Fibroblast of lung (primary cell): ENCODE results near the gene MAP3K6. TPM values are rescaled to one million over a fixed set of nuclear protein-coding genes. Genes with fewer than 3 reads are reported as not detected.
A peak's percentile ranks its signal among the peaks of the same experiment; 100 is the strongest.

ENCODE experiments used
- DNase-seq, 2 donors: peaks; one replicate each; pipeline versions ENCODE4 v3.0.0 to v3.0.0-alpha.2; 2010; ENCODE audit warnings: low read depth in 2 of 2
- H2AFZ ChIP-seq: 2 replicates; pipeline ENCODE4 v1.5.1; 2012; ENCODE audit warnings: low read length, control low read depth, inconsistent platforms
- H3K27ac ChIP-seq: 2 replicates; pipeline ENCODE4 v1.5.1; 2011; ENCODE audit warnings: low read length, control low read depth; ENCODE audit not compliant: insufficient read depth
- H3K27me3 ChIP-seq: 2 replicates; pipeline ENCODE4 v1.5.1; 2011; ENCODE audit warnings: mild to moderate bottlenecking, low read length; ENCODE audit not compliant: control insufficient read depth, insufficient read depth
- H3K36me3 ChIP-seq: 2 replicates; pipeline ENCODE4 v1.5.1; 2011; ENCODE audit warnings: low read length; ENCODE audit not compliant: control insufficient read depth, insufficient read depth
- H3K4me1 ChIP-seq: 2 replicates; pipeline ENCODE4 v1.5.1; 2011; ENCODE audit warnings: low read length; ENCODE audit not compliant: control insufficient read depth, insufficient read depth; ENCODE audit errors: extremely low read depth
- H3K4me2 ChIP-seq: 2 replicates; pipeline ENCODE4 v1.5.1; 2011; ENCODE audit warnings: low read length, control low read depth; ENCODE audit not compliant: insufficient read depth; ENCODE audit errors: extremely low read depth
- H3K4me3 ChIP-seq, 4 experiments: fragments of 200-600 bp in 1 of 4; sonication (generic) in 1 of 4; replicated peaks in 1 of 4; 2 replicates each; pipeline ENCODE4 v1.5.1; 2011 to 2016; ENCODE audit warnings: low read length in 4 of 4, low read depth in 3 of 4, mild to moderate bottlenecking in 3 of 4, control low read depth in 2 of 4, inconsistent platforms in 1 of 4, mixed read lengths in 1 of 4; ENCODE audit not compliant: insufficient read depth in 1 of 4; ENCODE audit errors: control extremely low read depth in 1 of 4
- H3K79me2 ChIP-seq: 2 replicates; pipeline ENCODE4 v1.5.1; 2012; ENCODE audit warnings: mild to moderate bottlenecking, low read length, inconsistent platforms; ENCODE audit not compliant: control insufficient read depth, insufficient read depth
- H3K9ac ChIP-seq: 2 replicates; pipeline ENCODE4 v1.5.1; 2011; ENCODE audit warnings: mild to moderate bottlenecking, low read length, control low read depth; ENCODE audit not compliant: insufficient read depth
- H3K9me3 ChIP-seq: 2 replicates; pipeline ENCODE4 v1.5.1; 2012; ENCODE audit warnings: low read depth, low read length; ENCODE audit not compliant: control insufficient read depth, insufficient read depth
- H4K20me1 ChIP-seq: 2 replicates; pipeline ENCODE4 v1.5.1; 2011; ENCODE audit warnings: low read length; ENCODE audit not compliant: control insufficient read depth, insufficient read depth; ENCODE audit errors: extremely low read depth
- CTCF ChIP-seq, 2 donors: IDR thresholded peaks in 1 of 2; conservative IDR thresholded peaks in 1 of 2; 1 replicate in 1 of 2; 2 replicates in 1 of 2; pipeline ENCODE4 v1.5.1; 2011 to 2012; ENCODE audit warnings: low read length in 2 of 2, control low read depth in 1 of 2, inconsistent platforms in 1 of 2, low read depth in 1 of 2, mild to moderate bottlenecking in 1 of 2
- EZH2 ChIP-seq: IDR thresholded peaks from 2 replicates; pipeline ENCODE4 v1.5.1; 2012; ENCODE audit warnings: low read length, control low read depth, mild to moderate bottlenecking; ENCODE audit errors: missing control alignments
- polyA plus RNA-seq, 2 donors: library from polyadenylated mRNA; depleted of rRNA in 1 of 2; stranded (reverse) in 1 of 2; unstranded in 1 of 2; fragments of >200 nt; gene quantifications; 2 replicates each; pipeline ENCODE4 v1.2.1, GENCODE V29; 2011 to 2012; ENCODE audit warnings: missing spikeins in 1 of 2
- total RNA-seq: library from RNA; depleted of rRNA; stranded (reverse); fragments of >200 nt; gene quantifications from 2 replicates; pipeline ENCODE4 v1.2.1, GENCODE V29; 2014

The MAP3K6 gene
- total and polyA plus RNA-seq, 2 donors (not counting 1 experiment from before 2014, with no cell fraction given) = 8.3 to 11.5 TPM

GRCh38 chr1:27366113-27366410, 699 bp downstream of the MAP3K6 start:
- peak overlapping the region; percentile 85 for H3K27ac ChIP-seq
- H2AFZ ChIP-seq = no peak overlapping the region
- no peaks in the 10 kb centered on the region for H3K27me3 ChIP-seq
- peaks cover 10% of the 10 kb centered on the region for H3K79me2 ChIP-seq
- peak overlapping the region; percentile 89 for H3K9ac ChIP-seq
- no peaks in the 10 kb centered on the region for H3K9me3 ChIP-seq
- H3K4me2 ChIP-seq = peak overlapping the region; percentile 78
- peaks cover 11% of the 10 kb centered on the region for H3K4me1 ChIP-seq
- DNase-seq = peak; percentile 66 to 73
- TF ChIP-seq EZH2 = no peak
- H3K4me3 ChIP-seq = peak overlapping the region; percentile 70 to 79 (median 75)
- peaks cover 18% of the 10 kb centered on the region for H3K36me3 ChIP-seq
- H4K20me1 ChIP-seq = no peaks in the 10 kb centered on the region

- Histone ChIP-seq H3K79me2 (peaks cover 10% of the 10 kb centered on the region), H3K36me3 (peaks cover 19% of the 10 kb centered on the region), H3K9me3 (no peaks in the 10 kb centered on the region), H3K4me2 (peak overlapping the region; percentile 100), H3K9ac (peak overlapping the region; percentile 89), H3K4me1 (peaks cover 11% of the 10 kb centered on the region), H3K4me3 (peak overlapping the region; percentile 70 to 79 (median 75)), H2AFZ (peak overlapping the region; percentile 93), H3K27me3 (no peaks in the 10 kb centered on the region), H3K27ac (peak overlapping the region; percentile 85), H4K20me1 (no peaks in the 10 kb centered on the region)
- TF ChIP-seq CTCF (conservative IDR thresholded peaks at IDR 0.05 in 1 of 2, IDR thresholded peaks at IDR 0.05 in 1 of 2; ENCODE audit: low read depth in 1 of 2, low read length in 2 of 2) (no peak), EZH2 (no peak)
- peak; percentile 84 to 90 for DNase-seq
These were observed 1.2 kb downstream of the MAP3K6 start for GRCh38 chr1:27365372-27366112.

- Histone ChIP-seq H3K79me2 (peaks cover 10% of the 10 kb centered on the region), H3K4me3 (peak overlapping the region; percentile 42 to 73 (median 53)), H3K27me3 (no peaks in the 10 kb centered on the region), H4K20me1 (no peaks in the 10 kb centered on the region), H3K4me2 (peak overlapping the region; percentile 100), H3K4me1 (peaks cover 11% of the 10 kb centered on the region), H3K36me3 (peaks cover 22% of the 10 kb centered on the region), H3K9ac (no peak overlapping the region), H2AFZ (peak overlapping the region; percentile 93), H3K9me3 (no peaks in the 10 kb centered on the region), H3K27ac (peak overlapping the region; percentile 85)
- TF ChIP-seq CTCF (conservative IDR thresholded peaks at IDR 0.05 in 1 of 2, IDR thresholded peaks at IDR 0.05 in 1 of 2; ENCODE audit: low read depth in 1 of 2, low read length in 2 of 2) (no peak), EZH2 (no peak)
- DNase-seq = no peak
These were observed 1.9 kb downstream of the MAP3K6 start for GRCh38 chr1:27364696-27365371.
